ENCODE results near the gene CDK15. TPM values are rescaled to one million over a fixed set of nuclear protein-coding genes. Genes with fewer than 3 reads are reported as not detected.

Gene CDK15
- total RNA-seq, 2 experiments from 2014 or later, result not detected

DNA sequence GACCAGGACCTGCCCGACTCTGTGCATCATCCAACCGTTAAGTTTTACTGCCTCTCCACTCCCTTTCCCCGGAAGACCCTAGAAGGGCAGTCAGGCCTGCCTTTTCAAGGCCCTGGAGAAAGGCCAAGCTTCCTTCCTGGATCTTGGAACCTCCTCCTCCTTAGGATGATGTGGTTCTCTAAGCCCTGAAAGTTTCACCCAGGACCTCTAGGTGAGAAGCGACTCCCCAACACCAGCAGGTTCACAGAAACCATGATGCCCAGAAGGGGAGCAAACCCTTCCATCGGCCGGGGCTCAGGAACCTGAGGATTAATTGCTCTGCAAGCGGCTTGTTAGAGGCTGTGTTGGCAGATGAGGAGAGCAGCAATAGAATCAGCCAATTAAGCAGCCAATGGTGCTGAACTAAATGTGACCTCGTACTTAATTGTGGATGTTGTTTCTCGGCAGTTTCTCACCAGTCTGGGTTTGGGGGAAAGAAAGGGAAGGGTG lies 133.2 kb downstream of the CDK15 start:
- peaks cover 7% of the 10 kb centered on the region for H3K9me3 Mint-ChIP-seq
- POLR2A ChIA-PET, result no interaction called here
- H3K27me3 Mint-ChIP-seq, result peaks cover 4% of the 10 kb centered on the region
- H3K27ac Mint-ChIP-seq, result no peak overlapping the region
- no peaks in the 10 kb centered on the region for H3K4me1 Mint-ChIP-seq (ENCODE audit: low read depth)
- H3K36me3 Mint-ChIP-seq, result no peaks in the 10 kb centered on the region
- no peak for DNase-seq
- intact Hi-C loops (cut with micrococcal nuclease), result no loop called here
- CTCF ChIA-PET, result interaction anchor here (0.8 kb wide), 1 partner anchor 239 kb away, joined by 4 read pairs; no protein-coding TSS in a partner anchor
- no peak overlapping the region for H3K4me3 Mint-ChIP-seq

DNA sequence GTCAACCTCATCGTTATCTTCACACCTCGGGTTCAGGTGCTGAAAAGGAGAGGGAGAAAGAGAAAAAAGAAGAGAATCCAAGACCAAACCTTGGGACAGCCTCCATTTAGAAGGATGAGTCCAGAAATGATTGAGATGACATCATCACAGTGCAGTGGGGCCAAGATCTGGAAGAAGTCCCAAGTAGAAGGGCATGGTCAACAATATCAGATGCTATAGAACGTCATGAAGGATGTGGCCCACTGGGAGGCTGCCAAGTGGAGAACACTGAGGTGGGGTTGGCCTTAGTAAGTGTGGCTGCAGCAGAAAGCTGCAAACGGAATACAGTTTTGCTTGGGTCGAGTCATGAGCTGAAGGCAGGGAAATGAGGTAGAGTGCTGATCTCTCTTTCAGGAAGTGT lies 136.2 kb downstream of the CDK15 start:
- no peak for DNase-seq
- no peaks in the 10 kb centered on the region for H3K9me3 Mint-ChIP-seq
- no peaks in the 10 kb centered on the region for H3K4me1 Mint-ChIP-seq (ENCODE audit: low read depth)
- H3K27me3 Mint-ChIP-seq, result no peaks in the 10 kb centered on the region
- CTCF ChIA-PET, result no interaction called here
- no peak overlapping the region for H3K4me3 Mint-ChIP-seq
- no peaks in the 10 kb centered on the region for H3K36me3 Mint-ChIP-seq
- POLR2A ChIA-PET, result no interaction called here
- intact Hi-C loops (cut with micrococcal nuclease), result no loop called here
- no peak overlapping the region for H3K27ac Mint-ChIP-seq

Other genes starting within 250 kb of the CDK15 start
- gene TMEM237, start 163.0 kb upstream of the CDK15 start, total RNA-seq, result 10 to 100 TPM; 15.4 to 18.3 TPM
- gene MPP4, start 107.9 kb upstream of the CDK15 start, total RNA-seq, result not detected
- gene ALS2, start 25.6 kb upstream of the CDK15 start, total RNA-seq, result 10 to 100 TPM; 11.0 to 12.6 TPM
- gene FZD7, start 227.3 kb downstream of the CDK15 start, total RNA-seq, result under 1 TPM; 0.58 to 0.62 TPM

All from activated CD4-positive, alpha-beta memory T cell treated with anti-CD3 and anti-CD28 coated beads for 36 hours (primary cell).